Hepatocyte (in vitro differentiated cells): ENCODE measurements around the gene LHFPL3.

Experiments used
- EZH2 ChIP-seq: fragments of 200-600 bp; sonication (generic); IDR thresholded peaks from 2 replicates; pipeline ENCODE4 v1.6.1; 2016; ENCODE audit warnings: antibody characterized with exemption, mild to moderate bottlenecking, borderline replicate concordance
- EZH2phosphoT487 ChIP-seq: fragments of 200-600 bp; sonication (generic); IDR thresholded peaks from one replicate; pipeline ENCODE4 v1.6.1; 2018; ENCODE audit warnings: antibody characterized with exemption, mild to moderate bottlenecking, low read depth, moderate library complexity; ENCODE audit not compliant: unreplicated experiment, severe bottlenecking
- TF ChIP-seq, protein P1 (sequence below): fragments of 200-600 bp; sonication (generic); IDR thresholded peaks from 2 replicates; pipeline ENCODE4 v1.5.1; 2016; ENCODE audit warnings: antibody characterized with exemption, mild to moderate bottlenecking; ENCODE audit not compliant: poor library complexity

DNA sequence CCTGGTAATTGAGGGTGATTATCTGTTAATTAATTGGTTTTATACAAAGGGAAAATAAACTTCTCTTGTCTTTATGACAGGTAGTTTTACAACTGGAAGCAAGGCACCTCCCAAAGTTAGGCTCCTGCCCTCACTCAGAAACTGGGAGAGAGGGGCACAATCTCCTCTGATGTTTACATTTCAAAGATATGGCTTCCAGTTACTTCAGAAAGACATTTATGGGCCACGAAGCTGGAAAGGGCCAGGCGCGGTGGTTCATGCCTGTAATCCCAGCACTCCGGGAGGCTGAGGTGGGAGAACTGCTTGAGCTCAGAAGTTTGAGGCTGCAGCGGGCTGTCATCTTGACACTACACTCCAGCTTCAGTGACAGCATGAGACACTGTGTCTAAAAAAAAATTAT lies 570.0 kb downstream of the LHFPL3 start:
- TF ChIP-seq, protein P1, sequence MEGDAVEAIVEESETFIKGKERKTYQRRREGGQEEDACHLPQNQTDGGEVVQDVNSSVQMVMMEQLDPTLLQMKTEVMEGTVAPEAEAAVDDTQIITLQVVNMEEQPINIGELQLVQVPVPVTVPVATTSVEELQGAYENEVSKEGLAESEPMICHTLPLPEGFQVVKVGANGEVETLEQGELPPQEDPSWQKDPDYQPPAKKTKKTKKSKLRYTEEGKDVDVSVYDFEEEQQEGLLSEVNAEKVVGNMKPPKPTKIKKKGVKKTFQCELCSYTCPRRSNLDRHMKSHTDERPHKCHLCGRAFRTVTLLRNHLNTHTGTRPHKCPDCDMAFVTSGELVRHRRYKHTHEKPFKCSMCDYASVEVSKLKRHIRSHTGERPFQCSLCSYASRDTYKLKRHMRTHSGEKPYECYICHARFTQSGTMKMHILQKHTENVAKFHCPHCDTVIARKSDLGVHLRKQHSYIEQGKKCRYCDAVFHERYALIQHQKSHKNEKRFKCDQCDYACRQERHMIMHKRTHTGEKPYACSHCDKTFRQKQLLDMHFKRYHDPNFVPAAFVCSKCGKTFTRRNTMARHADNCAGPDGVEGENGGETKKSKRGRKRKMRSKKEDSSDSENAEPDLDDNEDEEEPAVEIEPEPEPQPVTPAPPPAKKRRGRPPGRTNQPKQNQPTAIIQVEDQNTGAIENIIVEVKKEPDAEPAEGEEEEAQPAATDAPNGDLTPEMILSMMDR = no peak
- TF ChIP-seq EZH2 = no peak
- TF ChIP-seq EZH2phosphoT487 = no peak
